Stimulated activated CD4-positive, alpha-beta T cell treated with anti-CD3 and anti-CD28 coated beads, Interleukin-15, amount 100 ng/mL, for 48 hours (primary cell): ENCODE measurements around the gene TMEM121B.
A peak's percentile ranks its signal among the peaks of the same experiment; 100 is the strongest.

Experiments
- DNase-seq, 2 donors: peaks; one replicate each; pipeline ENCODE4 v3.0.0-alpha.2; 2020; ENCODE audit warnings: low read depth in 2 of 2

The TMEM121B gene

DNA sequence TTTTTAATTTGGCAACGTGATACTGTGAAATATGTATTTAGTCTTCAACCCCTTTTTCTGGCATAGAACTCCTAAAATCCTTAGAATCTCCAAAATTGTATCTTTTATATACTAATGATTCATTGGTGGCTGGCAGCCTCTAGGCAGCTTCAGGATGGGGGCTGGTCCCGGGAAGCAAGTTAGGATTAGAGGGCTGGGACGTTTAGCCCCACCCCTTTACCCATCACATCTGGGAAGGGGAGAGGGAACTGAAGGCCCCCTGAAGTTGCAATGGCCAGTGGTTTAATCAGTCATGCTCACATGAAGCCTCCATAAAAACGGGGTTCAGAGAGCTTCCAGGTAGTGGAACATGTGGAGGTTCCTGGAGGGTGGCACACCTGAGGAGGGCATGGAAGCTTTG lies 29.3 kb downstream of the TMEM121B start:
- no peak for DNase-seq

DNA sequence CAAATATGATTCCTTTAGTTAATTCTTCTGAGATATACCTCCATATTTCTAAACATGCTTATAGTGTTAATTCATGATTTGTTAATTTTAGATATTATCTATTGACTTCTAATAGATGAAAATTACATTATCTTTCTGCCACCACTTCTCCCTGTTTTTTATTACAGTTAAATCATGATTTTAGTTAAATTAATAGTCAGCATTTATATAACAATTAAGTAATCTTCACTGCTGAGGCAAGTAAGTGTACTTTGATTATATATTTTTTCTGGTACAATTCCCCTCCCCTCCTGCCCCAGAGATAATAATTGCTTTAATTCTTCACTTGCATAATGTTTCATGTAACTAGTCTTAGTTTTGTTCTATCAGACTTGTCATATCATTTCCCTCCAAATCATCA lies 30.6 kb downstream of the TMEM121B start:
- DNase-seq, result no peak

- DNase-seq, result peak in 1 of 2 donors; percentile 22
Observed at GRCh38 chr22:17087498-17088131, 33.5 kb downstream of the TMEM121B start.

DNA sequence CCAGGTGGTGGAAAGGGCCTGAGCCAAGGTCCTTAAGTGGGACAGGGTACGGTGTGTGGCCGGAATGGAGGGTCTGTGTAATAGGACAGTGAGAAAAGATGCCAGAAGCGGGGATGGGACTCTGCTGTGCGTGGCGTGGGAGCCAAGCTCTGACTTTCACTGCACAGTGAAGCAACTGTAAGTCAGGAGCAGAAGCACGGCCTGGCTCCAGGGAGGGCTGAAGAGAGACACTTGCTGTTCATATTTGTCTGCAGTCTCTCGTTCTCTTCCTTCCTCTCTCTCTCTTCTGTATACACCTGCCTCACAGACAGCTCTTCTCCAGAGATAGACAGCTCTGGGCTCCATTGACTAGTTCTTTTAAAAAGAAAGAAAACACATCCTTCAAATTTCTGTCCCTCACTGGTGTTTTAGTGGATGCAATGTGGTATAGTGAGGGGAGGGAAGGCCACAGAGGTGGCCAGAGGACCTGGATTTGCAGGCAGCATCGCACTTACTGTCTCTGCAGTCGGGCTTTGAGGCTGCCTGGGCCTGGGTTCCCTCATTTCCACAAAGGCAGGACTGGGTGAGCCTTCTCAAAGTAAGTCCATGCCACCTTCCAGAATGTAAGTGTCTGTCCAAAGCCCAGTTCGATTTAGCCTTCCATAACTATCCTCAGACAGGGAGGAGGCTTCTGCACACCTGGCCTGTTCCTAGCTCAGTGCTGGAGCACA lies 34.2 kb downstream of the TMEM121B start:
- no peak for DNase-seq

DNA sequence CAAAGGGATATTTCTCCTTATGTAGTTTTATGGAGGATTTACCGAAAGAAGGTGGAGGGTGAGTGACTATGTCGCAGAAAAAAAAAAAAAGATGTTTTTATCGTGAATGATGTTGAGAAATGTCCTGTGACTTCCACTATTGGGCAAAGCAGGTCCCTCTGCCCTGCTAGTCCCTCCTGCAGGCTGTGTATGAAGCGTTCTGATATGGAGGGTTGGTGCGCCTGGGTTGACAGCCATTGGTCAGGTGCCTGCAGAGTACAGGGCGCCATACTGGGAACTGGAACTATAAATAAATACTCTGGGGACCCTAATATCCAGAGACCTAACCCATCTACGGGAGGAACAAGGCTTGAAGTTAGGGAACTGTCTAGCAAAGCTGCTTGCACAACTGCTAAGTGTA lies 34.9 kb downstream of the TMEM121B start:
- DNase-seq, result no peak

DNA sequence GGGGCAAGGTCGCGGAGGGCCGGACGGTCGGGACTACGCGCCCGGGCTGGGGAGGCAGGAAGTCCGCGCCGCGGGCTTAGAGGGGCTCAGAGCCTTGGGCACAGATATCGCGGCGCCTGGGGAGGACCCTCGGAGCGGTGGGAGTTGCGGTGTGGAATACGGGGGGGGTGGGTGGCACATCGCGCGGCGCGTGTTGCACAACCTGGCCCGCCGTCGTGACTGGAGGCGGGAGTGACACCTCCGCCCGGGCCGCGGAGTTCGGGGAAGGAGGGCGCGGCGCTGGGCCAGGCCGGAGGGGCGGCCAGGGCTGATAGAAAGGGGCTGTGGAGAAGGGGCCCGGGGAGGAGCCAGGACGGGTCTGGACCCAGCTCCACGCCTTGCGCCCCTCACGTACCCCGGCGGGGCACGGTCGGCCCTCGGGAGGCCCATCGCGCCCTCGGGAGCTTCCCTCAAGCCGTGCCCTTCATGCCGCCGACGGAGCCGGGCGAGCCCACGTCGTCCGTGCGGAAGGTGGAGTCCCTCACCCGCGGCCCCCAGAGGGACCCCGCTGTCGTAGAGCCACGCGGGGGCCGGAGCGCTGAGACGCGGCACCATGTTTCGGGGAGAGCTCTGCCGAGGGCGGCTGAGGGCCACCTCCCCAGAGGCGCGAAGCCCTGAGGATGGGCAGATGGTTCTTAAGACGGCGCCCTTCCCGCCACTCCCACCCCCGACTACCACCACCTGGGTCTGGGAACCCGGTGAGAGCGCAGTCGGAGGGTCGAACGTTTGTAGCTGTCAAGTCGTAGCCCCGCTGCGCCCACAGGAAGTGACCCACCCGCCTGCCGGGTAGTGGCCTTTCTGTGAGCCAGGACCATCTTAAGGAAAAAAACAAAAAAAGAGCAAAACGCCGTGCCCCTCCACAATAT lies 35.6 kb downstream of the TMEM121B start:
- no peak for DNase-seq

DNA sequence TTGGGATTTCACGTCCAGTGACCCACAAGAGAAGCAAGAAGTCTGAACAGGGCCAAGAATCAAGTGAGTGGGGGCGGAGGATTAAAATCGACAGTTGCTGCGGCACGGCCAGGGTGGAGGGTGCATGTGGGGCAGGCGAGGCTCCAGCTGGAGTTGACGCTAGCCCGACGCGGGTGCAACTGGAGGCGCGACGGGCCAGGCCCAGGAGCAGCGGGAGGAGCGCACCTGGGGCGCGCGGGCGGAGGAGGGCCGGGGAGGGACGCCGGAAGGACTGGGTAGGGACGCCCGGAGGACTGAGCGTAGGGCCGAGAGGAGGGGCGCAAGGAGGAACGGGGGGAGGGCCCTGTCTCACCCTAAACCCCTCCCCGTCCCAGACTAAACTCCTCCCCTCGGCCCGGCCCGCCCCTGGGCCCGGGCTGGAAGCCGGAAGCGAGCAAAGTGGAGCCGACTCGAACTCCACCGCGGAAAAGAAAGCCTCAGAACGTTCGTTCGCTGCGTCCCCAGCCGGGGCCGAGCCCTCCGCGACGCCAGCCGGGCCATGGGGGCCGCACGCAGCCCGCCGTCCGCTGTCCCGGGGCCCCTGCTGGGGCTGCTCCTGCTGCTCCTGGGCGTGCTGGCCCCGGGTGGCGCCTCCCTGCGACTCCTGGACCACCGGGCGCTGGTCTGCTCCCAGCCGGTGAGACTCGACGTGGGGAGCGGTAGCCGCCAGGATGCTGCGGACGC lies 36.4 kb downstream of the TMEM121B start, which contains the start of gene IL17RA:
Gene IL17RA (plus strand): TSS at position 447 of the 723 bp plus-strand sequence. CDS start 92 bp downstream, at position 539.
- peak; percentile 84 to 94 for DNase-seq

- no peak for DNase-seq
Observed at GRCh38 chr22:17083811-17084441, 37.2 kb downstream of the TMEM121B start.

DNA sequence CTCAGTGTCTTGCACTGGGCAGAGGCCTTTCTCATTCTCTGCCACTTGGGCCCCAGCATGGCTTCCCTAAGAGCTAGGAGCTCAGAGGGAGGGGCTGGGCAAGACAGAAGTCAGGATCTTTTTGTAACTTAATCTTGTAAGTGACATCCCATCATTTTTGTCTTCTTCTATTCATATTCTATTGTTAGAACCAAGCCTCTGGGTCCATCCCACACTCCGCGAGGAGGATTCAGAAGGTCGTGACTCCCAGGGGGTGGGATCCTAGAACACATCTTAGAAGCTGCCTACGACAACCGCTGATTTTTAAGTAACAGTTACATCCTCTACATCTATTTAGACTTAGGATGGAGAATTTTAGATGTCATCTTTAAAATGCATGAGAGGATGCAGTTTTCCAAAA lies 37.9 kb downstream of the TMEM121B start:
- DNase-seq, result no peak

- no peak for DNase-seq
Observed at GRCh38 chr22:17079572-17079971, 41.6 kb downstream of the TMEM121B start.

GRCh38 chr22:17077255-17077654 lies 43.9 kb downstream of the TMEM121B start:
- DNase-seq, result no peak

- DNase-seq, result no peak
Observed at GRCh38 chr22:17074648-17075002, 46.5 kb downstream of the TMEM121B start.

- no peak for DNase-seq
Observed at GRCh38 chr22:17072877-17073276, 48.3 kb downstream of the TMEM121B start.
